ENCODE data around the gene KIF15.
"Not testable (repeated sequence)": the region's sequence is repeated elsewhere in the genome, so short reads cannot be mapped to it uniquely, and the experiment has no call there.

- not testable (repeated sequence) for TF ChIP-seq CTCF, POLR2A (IDR thresholded peaks at IDR 0.05)
Measured at GRCh38 chr3:44816334-44816733, 54.7 kb downstream of the KIF15 start.
